GM11168 (cell line): Measurements from ENCODE around the gene LIPH.

Source experiments
- in situ Hi-C: fragments of 300-500 bp; cut with MboI; formaldehyde crosslinking; loops from one replicate; pipeline ENCODE4 v1.12.0; 2022; ENCODE audit warnings: low sequenced_read_pairs; ENCODE audit not compliant: unreplicated experiment

LIPH gene

GRCh38 chr3:185549122-185549521, 3.3 kb downstream of the LIPH start:
- in situ Hi-C loops: no loop called here

- in situ Hi-C loops: no loop called here
Measured at GRCh38 chr3:185540695-185541094, 11.7 kb downstream of the LIPH start.

GRCh38 chr3:185539934-185540333, 12.5 kb downstream of the LIPH start:
- in situ Hi-C loops: no loop called here

GRCh38 chr3:185537369-185537970, 14.9 kb downstream of the LIPH start:
- in situ Hi-C loops: no loop called here

GRCh38 chr3:185534511-185534910, 17.9 kb downstream of the LIPH start:
- in situ Hi-C loops: no loop called here

- in situ Hi-C loops: no loop called here
Measured at GRCh38 chr3:185532901-185533300, 19.5 kb downstream of the LIPH start.

- in situ Hi-C loops: no loop called here
Measured at GRCh38 chr3:185530856-185531255, 21.5 kb downstream of the LIPH start.

- in situ Hi-C loops: no loop called here
Measured at GRCh38 chr3:185528532-185528931, 23.9 kb downstream of the LIPH start.

GRCh38 chr3:185527364-185527763, 25.0 kb downstream of the LIPH start:
- in situ Hi-C loops: no loop called here

- in situ Hi-C loops: no loop called here
Measured at GRCh38 chr3:185526349-185526951, 25.9 kb downstream of the LIPH start.

- in situ Hi-C loops: no loop called here
Measured at GRCh38 chr3:185521349-185522138, 30.8 kb downstream of the LIPH start.

- in situ Hi-C loops: no loop called here
Measured at GRCh38 chr3:185519021-185519420, 33.4 kb downstream of the LIPH start.

- in situ Hi-C loops: no loop called here
Measured at GRCh38 chr3:185517387-185518130, 34.8 kb downstream of the LIPH start.

- in situ Hi-C loops: no loop called here
Measured at GRCh38 chr3:185511711-185512110, 40.7 kb downstream of the LIPH start.

- in situ Hi-C loops: no loop called here
Measured at GRCh38 chr3:185508335-185508991, 43.9 kb downstream of the LIPH start.

GRCh38 chr3:185507883-185508282, 44.5 kb downstream of the LIPH start:
- in situ Hi-C loops: no loop called here

GRCh38 chr3:185504636-185505035, 47.8 kb downstream of the LIPH start:
- in situ Hi-C loops: no loop called here

GRCh38 chr3:185503521-185503920, 48.9 kb downstream of the LIPH start:
- in situ Hi-C loops: no loop called here

- in situ Hi-C loops: no loop called here
Measured at GRCh38 chr3:185502987-185503386, 49.4 kb downstream of the LIPH start.
